GM18870 (cell line): ENCODE measurements around the gene STX3.
"Not testable (repeated sequence)": the region's sequence is repeated elsewhere in the genome, so short reads cannot be mapped to it uniquely, and the experiment has no call there.

ENCODE experiments used
- ATAC-seq: cut with Tn5 transposase; IDR thresholded peaks from one replicate; pipeline ENCODE4 v1.9.1; 2021; ENCODE audit warnings: moderate library complexity; ENCODE audit not compliant: unreplicated experiment

Gene STX3

GRCh38 chr11:59756845-59757244 is 1.7 kb downstream of the STX3 start:
- no peak for ATAC-seq

- ATAC-seq: no peak
Measured at GRCh38 chr11:59758401-59759037, 3.3 kb downstream of the STX3 start.

GRCh38 chr11:59759900-59760299 is 4.7 kb downstream of the STX3 start:
- ATAC-seq: no peak

GRCh38 chr11:59760771-59761170 is 5.6 kb downstream of the STX3 start:
- ATAC-seq: no peak

- no peak for ATAC-seq
Measured at GRCh38 chr11:59761993-59762392, 6.8 kb downstream of the STX3 start.

- no peak for ATAC-seq
Measured at GRCh38 chr11:59765068-59765735, 10.0 kb downstream of the STX3 start.

GRCh38 chr11:59766542-59767224 is 11.5 kb downstream of the STX3 start:
- no peak for ATAC-seq

GRCh38 chr11:59767225-59767611 is 12.0 kb downstream of the STX3 start:
- no peak for ATAC-seq

- no peak for ATAC-seq
Measured at GRCh38 chr11:59769111-59769510, 13.9 kb downstream of the STX3 start.

- ATAC-seq: no peak
Measured at GRCh38 chr11:59769828-59770227, 14.7 kb downstream of the STX3 start.

- ATAC-seq: no peak
Measured at GRCh38 chr11:59770319-59770718, 15.1 kb downstream of the STX3 start.

- no peak for ATAC-seq
Measured at GRCh38 chr11:59770869-59771268, 15.7 kb downstream of the STX3 start.

GRCh38 chr11:59771605-59772004 is 16.4 kb downstream of the STX3 start:
- ATAC-seq: no peak

GRCh38 chr11:59773083-59773440 is 17.9 kb downstream of the STX3 start:
- ATAC-seq: no peak

- ATAC-seq: no peak
Measured at GRCh38 chr11:59776210-59777066, 21.3 kb downstream of the STX3 start.

- no peak for ATAC-seq
Measured at GRCh38 chr11:59777104-59777503, 21.9 kb downstream of the STX3 start.

GRCh38 chr11:59778122-59778521 is 22.9 kb downstream of the STX3 start:
- no peak for ATAC-seq

- ATAC-seq: no peak
Measured at GRCh38 chr11:59779487-59779886, 24.3 kb downstream of the STX3 start.

GRCh38 chr11:59782080-59782479 is 26.9 kb downstream of the STX3 start:
- ATAC-seq: no peak

GRCh38 chr11:59783632-59784090 is 28.5 kb downstream of the STX3 start:
- no peak for ATAC-seq

GRCh38 chr11:59784441-59784840 is 29.3 kb downstream of the STX3 start:
- not testable (repeated sequence) for ATAC-seq
